Urothelium cell line (cell line): ENCODE measurements around the gene MYO3B.
"Not testable (repeated sequence)": the region's sequence is repeated elsewhere in the genome, so short reads cannot be mapped to it uniquely, and the experiment has no call there.

ENCODE experiments used
- DNase-seq: peaks from one replicate; pipeline ENCODE4 v3.0.0; 2011; ENCODE audit warnings: low spot score, mixed read lengths
- FAIRE-seq: peaks from 2 replicates; lab custom pipeline; 2011; peaks lifted over from hg19 to GRCh38; lab: Jason Lieb, UNC

MYO3B gene

DNA sequence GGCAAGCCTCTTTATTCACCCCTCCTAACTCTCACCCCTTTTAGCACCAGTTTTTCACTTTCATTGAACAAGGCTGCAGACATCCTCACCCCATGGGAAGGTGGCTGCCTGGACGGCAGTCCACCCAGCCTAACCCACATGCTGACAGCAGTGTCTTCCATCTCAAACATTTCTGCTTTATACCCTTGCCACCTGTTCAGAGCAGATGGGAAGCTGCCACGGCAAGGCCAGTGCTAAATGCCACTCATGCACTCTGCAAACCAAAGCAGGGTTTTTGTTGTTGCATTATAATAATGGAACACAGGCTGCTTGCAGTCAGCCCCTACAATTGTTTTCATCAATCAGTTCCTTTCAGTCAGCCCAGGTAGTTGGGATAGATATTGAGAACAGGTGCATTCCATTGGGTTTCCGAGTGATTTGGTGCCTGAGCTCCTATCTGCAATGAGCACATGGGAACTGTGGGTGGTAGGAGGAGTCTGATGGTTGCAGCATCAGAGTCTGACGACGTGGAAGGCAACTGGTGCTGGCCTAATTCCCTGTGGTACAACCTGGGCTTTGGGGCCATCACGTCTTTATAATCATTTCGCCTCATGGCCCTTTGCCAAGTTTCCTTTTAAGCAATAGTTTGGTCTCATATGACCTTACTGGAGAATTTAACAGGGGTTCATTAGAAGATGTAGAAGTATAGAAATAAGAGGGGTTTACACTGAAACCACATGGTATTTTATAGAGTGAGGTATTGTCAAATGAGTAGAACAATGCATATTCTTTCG, 284.7 kb downstream of the MYO3B start:
- no peak for DNase-seq
- no peak for FAIRE-seq

DNA sequence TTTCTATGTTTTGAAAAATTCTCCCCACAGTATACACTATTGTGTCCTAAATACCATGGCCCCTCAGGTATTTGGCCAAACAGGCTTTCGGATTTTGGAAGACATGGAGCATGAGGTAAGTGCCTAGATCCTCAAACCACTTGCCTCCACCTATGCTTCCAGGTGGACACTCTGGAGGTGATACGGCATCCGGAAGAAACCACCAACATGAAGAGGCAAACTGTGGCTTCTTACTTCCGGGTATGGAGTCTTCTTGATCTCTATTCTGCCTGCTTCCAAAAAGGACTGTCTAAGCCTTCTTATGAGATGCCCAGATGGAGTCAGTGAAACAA, 285.2 kb downstream of the MYO3B start:
- no peak for FAIRE-seq
- DNase-seq: no peak

DNA sequence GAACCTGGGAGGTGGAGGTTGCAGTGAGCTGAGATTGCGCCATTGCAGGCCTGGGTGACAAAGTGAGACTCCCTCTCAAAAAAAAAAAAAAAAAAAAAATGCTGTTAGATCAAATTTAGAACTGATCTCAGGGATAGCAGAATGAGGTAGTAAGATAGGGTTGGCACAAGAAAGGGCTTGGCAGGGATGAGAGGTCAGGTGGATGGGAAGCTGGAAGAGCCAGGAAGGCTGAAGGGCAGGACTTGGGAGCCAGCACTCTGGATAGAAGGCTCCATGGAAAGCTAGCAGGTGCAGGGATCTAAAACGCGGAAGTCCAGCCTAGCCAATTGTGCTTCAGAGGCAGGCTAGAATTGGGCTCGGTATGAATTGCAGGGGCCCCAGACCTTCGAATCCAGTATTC, 286.3 kb downstream of the MYO3B start:
- no peak for FAIRE-seq

DNA sequence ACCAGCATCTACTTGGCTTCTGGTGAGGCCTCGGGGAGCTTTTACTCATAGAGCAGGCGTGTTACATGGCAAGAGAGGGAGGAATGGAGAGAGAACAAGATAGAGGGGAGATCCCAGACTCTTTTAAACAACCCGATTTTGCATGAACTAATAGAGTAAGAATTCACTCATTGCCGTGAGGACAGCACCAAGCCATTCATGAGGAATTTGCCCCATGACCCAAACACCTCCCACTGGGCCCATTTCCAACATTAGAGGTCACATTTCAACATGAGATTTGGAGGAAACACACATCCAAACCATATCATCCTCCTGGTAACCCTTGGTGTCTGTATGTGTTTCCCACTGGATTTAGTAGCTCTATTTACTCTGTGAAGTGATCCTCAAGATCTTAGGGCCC, 287.3 kb downstream of the MYO3B start:
- no peak for DNase-seq
- FAIRE-seq: no peak

More for the DNA sequence above, 286.3 kb downstream of the MYO3B start:
- DNase-seq: no peak

DNA sequence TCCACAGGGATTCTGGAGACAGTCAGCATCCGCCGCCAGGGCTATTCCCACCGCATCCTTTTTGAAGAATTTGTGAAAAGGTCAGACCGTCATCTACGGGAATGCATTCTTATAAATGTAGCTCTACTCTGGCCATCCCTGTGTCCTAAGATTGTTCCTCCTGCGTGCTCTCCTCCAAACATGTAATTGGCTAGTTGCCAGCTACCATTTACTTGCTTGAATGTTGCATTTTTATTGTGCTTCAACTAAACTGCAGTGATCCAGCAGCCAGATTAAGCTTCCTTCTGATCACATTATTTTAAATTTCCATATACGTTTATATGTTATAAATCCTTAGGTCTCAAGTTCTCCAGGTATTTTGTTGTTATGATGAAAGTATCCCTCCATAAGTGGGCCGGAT, 288.7 kb downstream of the MYO3B start:
- FAIRE-seq: no peak
- DNase-seq: no peak

DNA sequence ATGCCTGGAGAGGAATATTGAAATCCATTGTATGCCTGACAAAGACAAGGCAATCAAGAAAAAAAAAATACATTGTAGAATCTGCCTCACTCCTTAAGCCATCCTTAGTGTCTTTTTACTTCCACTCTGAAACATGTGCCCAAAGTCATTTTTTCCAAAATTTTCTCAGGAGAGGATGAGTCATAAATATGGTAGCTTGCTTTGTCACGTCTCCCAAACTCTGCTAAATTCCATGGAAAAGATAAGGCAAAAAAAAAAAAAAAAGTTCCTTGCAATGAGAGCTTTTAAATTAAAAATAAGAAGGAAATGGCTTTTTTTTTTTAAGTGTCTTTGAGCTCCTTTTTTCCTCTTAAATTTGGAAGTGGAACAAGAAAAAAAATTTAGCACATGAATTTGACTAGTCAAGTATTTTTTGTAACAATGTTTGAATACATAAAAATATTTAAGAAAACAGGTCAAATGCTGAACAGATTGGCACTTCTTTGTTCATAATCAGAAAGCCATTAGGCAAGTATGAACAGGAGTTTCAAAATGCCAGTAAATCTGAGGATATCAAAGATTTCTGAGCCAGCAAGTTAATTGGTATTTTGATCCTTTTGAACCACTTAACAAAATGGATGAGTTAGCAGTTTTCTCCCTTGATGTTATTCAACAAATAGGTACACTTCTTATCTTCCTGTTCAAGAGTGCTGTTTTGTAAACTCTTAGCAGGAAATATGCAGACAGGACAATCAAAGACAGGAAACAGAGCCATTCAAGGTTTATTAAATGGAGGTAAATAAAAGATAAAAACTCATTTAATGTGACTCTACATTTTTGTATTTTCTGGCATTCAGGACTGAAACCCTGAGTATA, 289.8 kb downstream of the MYO3B start:
- FAIRE-seq: no peak
- DNase-seq: peak; percentile 40

DNA sequence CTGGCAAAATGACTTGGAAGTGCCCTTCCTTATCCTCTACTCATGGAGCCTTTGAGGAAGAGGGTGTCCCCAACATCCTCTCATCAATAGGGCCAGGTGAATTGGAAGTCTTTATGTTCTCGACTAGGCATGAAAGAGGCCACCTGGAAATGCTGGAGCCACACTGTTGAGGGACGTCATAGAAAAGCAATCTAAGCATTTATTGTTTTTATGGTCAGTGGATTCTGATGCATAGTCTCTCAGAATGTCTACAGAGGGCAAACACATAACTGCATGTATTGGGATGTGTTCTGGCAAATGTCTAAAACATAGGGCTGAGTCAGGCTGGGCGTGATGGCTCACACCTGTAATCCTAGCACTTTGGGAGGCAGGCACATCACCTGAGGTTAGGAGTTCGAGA, 290.6 kb downstream of the MYO3B start:
- FAIRE-seq: no peak
- DNase-seq: no peak

DNA sequence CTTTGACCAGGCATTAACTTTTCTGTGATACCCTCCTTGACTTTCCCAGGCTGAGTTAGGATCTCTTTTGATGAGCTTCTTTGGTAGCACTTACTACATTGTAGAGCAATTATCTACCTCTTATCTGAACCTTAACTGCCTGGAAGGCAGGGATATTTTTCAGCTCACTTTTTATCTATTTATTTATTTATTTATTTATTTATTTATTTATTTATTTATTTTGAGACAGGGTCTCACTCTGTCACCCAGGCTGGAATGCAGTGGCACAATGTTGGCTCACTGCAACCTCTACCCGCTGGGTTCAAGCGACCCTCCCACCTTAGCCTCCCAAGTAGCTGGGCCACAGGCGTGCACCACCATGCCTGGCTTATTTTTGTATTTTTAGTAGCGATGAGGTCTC, 294.6 kb downstream of the MYO3B start:
- DNase-seq, FAIRE-seq: not testable (repeated sequence)

DNA sequence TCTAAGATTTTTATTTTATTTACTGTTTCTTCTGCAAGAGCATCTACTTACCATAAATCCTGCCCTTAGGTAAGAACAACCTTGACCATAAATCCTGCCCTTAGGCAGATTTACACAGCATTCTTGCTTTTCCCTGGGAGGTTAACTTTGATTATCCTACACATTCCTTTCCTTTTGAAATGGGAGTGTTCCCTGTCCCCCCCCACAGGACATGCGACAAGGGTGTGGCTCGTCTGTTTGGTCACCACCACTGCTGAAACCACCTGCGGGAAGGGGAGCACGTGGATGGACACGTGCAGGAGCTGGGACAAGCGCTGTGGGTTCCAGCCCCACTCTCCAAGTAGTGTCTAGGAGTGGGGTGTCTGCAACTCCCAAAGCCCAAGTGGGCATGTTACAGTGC, 297.9 kb downstream of the MYO3B start:
- FAIRE-seq: no peak
- no peak for DNase-seq

DNA sequence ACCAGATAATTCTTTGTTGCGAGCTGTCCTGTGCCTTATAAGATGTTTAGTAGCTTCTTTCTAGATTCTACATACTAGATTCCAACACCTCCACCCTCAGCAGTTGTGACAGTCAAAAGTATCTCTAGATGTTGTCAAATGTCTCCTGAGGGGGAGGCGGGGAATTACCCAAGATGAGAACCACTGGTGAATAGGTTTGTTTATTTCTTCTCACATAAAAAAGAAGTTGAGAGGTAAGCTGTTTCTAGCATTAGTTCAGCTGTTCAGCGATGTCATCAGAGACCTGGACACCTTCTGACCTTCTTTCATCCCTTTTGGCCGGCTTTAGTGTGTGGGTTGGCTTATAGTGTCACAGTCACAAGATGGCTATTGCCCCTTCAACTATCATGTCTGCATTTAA, 299.7 kb downstream of the MYO3B start:
- DNase-seq: no peak
- no peak for FAIRE-seq

DNA sequence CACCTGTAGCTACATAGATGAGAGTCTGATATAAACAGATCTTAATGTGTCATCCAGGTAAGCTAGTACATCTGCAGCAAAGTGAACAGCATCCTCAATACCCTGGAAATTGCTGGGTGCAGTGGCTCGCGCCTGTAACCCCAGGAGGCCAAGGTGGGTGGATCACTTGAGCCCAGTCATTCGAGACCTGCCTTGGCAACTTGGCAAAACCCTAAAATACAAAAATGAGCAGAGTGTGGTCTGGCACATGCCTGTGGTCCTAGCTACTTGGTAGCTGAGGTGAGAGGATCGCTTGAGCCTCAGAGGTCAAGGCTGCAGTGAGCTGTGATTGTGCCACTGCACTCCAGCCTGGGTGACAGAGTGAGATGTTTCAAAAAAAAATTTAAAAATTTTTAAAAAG, 303.3 kb downstream of the MYO3B start:
- DNase-seq (no peak), FAIRE-seq (no peak)

DNA sequence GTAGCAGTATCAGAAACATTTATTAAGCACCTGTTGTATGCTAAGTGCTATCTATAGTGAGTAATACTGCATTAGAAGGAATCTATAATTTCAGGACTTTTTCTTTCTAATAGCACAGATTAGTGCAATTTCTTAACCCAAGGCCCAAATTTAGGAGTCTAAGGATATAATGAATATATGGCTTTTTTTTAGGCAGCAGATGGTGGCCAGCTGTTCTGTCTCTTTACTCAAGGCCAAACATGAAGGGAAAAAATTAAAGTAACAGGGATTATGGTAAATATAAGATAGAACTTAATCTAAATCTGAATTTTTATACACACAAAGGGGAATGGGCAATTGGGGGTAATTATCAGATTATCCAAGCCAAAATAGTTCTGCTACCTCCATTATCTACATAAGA, 306.6 kb downstream of the MYO3B start:
- FAIRE-seq: no peak
- DNase-seq: no peak

DNA sequence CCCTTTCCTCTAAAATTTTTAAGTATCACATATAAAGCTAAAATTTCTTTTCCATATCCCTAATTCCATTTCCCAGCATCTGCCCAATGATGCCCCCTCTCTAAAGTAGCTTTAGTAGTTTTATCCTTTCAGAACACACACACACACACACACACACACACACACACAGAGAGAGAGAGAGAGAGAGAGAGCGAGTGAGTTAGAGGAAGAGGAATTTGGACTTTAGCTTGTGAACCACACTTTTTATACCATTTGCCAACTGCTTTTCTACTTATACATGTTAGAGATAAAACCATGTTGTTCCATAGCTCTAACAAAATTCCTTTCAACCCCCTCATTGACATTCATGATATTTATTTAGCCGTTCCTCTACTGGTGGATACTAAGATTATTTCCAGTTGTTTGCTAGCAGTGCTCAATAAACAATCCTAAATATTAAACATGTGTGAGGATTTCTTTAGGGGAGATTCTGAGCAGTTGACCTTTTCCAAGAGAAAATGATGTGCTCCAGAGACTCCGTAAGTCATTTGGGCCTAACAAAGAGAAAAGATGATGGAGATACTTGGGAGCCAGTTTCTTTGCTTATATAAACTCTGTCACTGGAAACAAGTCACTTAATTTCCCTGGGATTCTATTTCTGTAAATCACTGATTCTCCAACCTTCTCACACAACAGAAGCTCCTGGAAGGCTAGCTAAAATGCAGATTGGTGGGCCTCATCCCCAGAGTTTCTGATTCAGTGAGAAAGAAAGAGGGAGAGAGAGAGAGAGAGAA, 307.5 kb downstream of the MYO3B start:
- DNase-seq: no peak

DNA sequence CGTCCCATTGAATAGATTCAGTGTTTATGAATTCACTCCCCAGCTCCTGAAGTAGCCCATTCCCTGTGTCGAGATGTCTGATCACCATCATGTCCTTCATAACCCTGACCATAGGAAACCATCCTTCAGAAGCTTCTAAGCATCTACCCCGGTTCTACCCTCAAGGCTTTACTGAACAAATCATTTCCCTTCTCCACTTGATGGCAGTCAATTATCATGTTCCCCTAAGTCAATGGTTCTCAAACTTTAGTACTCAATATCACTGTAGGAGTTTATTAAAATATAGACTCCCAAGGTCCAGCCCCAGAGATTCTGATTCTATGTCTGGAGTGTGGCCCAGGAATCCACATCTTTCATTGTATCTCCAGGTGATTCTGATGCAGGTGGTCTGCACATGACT, 308.8 kb downstream of the MYO3B start:
- DNase-seq (no peak), FAIRE-seq (no peak)

More for the DNA sequence above, 307.5 kb downstream of the MYO3B start:
- FAIRE-seq: no peak

DNA sequence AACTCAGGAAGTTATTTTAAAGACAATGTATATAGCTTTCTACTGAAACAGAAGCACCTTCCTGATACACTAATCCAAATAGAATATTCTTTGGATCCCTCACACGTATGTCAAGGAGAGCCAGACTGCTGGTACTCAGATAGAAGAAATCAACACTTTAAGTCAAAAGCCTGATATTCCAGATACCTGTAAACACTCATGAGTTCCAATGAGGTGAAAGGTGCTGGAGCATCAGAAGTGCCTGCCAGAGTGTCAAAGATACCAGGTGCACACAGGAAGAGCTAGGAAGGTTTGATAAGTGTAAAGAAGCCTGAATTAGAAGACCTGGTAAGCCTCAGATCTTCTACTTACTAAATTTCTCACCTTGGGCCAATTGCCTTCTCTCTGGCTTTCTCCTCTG, 310.9 kb downstream of the MYO3B start:
- DNase-seq (no peak), FAIRE-seq (no peak)

DNA sequence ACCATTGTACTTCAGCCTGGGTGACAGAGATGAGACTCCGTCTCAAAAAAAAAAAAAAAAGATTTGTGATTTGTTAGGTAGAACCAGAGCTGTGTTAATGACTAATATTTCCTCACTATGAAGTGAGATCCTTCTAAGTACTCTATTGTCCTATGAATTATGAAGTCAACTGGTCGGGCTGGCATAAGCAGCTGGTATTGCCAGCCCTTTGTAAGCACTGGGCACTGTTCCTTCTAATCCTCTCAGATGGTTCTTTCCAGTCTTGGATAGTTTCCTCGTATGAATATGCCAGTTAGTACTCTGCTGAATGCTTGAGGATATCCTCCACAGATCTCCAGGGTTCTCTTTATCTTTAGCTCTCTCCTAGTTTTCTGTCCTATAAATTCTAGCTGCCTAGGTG, 314.1 kb downstream of the MYO3B start:
- DNase-seq (no peak), FAIRE-seq (no peak)

DNA sequence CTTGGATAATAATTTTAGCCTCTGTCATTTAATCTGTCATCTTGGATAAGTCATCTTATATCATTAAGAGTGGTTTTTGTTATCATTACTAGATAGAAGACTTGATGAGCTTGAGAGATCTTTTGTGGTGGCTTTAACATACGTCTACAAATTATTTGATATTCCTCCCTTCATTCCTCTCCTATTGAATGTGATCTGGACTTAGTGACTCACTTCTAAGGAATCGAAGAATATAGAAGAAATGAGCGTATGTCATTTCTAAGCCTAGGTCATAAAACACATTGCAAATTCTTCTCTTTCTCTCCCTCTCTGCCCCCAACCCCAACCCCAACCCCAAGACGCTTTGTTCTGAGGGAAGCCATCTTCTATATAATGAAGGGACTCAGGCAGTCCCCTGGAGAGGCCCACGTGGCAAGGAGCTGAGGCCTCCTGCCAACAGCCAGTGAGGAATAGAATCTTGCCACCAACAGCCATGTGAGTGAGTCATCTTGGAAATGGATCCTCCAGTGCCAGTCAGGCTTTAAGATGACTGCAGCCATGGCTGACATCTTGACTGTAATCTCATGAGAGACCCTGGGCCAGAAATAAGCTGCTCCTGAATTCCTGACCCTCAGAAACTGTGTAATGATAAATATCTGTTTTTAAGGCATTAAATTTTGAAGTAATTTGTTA, 315.6 kb downstream of the MYO3B start:
- DNase-seq (peak; percentile 47), FAIRE-seq (no peak)

DNA sequence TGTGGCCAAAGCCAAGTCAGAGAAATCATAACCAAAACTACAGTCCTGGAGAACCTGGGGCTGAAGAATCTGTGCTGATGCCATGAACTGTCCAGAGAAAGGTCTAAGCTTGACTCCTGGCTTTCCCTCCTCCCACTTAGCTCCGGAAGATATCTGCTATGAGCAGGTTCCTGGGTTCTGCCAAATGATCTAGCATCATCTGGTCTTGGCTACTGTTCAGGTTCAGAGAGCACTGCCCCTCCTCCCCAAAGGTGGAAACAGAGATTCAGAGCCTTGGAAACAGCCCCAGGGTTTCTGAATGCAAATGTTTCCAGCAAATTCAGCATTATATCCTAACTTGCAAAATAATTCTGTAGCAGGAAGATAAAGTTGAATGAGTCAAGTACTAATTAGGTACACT, 317.9 kb downstream of the MYO3B start:
- FAIRE-seq: no peak
- DNase-seq: no peak

DNA sequence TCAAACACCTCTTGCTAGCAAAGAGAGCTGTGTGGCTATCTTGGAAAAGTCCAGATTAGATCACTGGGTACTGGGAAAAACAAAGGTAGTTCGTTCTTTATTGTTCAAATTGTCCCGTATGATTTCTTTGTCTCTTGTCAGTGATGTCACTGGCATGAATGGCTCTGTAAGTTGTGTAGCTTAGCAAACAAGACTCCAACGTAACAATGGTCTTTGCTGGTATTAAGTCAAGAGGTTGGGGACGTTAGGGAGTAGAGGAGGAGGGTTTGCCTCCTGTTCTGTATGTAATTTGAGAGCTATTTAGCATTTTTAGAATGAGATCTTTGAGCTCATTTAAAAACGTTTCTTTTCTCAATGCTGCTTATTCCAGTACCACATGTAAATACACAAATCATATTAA, 320.7 kb downstream of the MYO3B start:
- no peak for FAIRE-seq
- no peak for DNase-seq

DNA sequence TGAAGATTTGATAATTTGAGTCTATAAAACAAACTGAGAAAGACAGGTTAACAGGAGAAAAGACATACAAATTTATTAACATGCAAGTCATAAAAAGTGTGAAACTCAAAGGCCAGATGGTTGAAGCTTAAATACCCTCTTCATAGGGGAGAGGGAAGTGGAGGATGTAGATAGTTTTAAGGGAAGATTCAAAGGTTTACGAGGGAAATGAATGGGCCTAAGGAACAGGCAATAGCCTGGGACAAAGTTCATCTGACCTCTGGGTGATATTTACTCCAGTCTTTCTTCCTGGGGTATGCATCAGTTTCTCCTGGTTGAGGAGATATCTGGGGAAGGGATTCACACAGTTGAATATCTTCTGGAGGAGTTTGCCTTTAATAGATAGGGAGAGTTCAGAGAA, 322.2 kb downstream of the MYO3B start:
- no peak for FAIRE-seq
- no peak for DNase-seq

DNA sequence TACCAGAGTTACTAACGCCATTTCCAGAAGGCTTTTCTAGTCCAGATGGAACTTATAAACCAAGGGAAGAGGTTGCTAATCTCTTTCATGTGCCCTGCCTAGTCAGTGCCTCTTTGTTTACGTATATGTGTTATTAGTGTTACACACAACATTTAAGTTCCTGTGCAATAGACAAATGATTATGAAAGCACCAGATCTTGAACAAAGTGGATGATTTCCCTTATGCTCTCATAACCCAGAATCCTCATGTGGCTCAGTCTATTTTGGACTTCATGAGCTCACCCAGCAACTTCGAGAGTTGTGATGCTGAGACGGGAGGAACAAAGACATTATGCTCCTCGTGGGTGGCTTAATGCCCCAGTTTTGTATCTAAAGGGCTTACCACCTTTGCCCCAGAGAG, 322.8 kb downstream of the MYO3B start:
- FAIRE-seq (no peak), DNase-seq (no peak)
